GM12874 (cell line): ENCODE data around the gene ASB11.

ENCODE experiments used
- CTCF ChIP-seq: IDR thresholded peaks from 2 replicates; pipeline ENCODE4 v1.5.1; 2011; ENCODE audit warnings: low read depth, mild to moderate bottlenecking, control low read depth, low read length, moderate library complexity; ENCODE audit not compliant: insufficient read depth

ASB11 gene

GRCh38 chrX:15328131-15328530 lies 12.7 kb upstream of the ASB11 start:
- no peak for TF ChIP-seq CTCF

GRCh38 chrX:15322472-15322871 lies 7.0 kb upstream of the ASB11 start:
- TF ChIP-seq CTCF: no peak

- no peak for TF ChIP-seq CTCF
These were observed 6.6 kb upstream of the ASB11 start for GRCh38 chrX:15322072-15322471.

GRCh38 chrX:15321447-15321846 lies 6.0 kb upstream of the ASB11 start:
- no peak for TF ChIP-seq CTCF

GRCh38 chrX:15320297-15320696 lies 4.9 kb upstream of the ASB11 start:
- no peak for TF ChIP-seq CTCF

- TF ChIP-seq CTCF: no peak
These were observed 3.6 kb upstream of the ASB11 start for GRCh38 chrX:15319075-15319474.

GRCh38 chrX:15314472-15314871 lies 968 bp downstream of the ASB11 start:
- no peak for TF ChIP-seq CTCF

GRCh38 chrX:15311119-15311518 lies 4.3 kb downstream of the ASB11 start:
- no peak for TF ChIP-seq CTCF
